ENCODE measurements around the gene TFDP2. TPM values are rescaled to one million over a fixed set of nuclear protein-coding genes. Genes with fewer than 3 reads are reported as not detected.

TFDP2 gene
- total RNA-seq, 2 experiments from 2014 or later = 33.1 to 34.2 TPM

DNA sequence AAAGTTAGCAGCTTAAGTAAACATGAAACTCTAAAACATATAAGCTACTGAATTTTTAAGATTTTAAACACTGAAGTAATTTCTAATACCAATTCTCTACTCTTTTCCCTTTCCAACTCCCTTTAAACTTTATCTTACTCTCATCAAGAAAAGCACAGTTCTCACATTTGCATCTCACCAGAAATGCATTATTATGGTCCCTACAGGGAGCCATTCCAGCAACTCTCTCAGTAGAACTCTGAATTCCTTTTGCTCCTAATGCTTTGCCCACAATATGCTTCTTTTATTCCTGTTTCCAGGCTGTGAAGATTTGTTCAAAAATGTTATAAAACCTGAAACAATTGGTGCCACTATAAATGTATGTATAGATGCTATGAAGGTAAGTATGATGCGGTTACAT, 83.4 kb downstream of the TFDP2 start:
- ChIA-PET POLR2A (no interaction called here), CTCF (interaction anchor here (0.6 kb wide), 1 partner anchor 1697 kb away, joined by 3 read pairs; no protein-coding TSS in a partner anchor)
- intact Hi-C loops (cut with DNase I, micrococcal nuclease) = no loop called here
- H3K27ac ChIP-seq (ENCODE audit: low read depth in 1 of 2, low read length in 2 of 2) = no peak overlapping the region
- Mint-ChIP-seq H3K4me1 (ENCODE audit: low read depth) (no peaks in the 10 kb centered on the region), H3K4me3 (no peak overlapping the region), H3K27me3 (no peaks in the 10 kb centered on the region), H3K36me3 (ENCODE audit: low read depth) (no peaks in the 10 kb centered on the region), H3K27ac (no peak overlapping the region), H3K9me3 (no peaks in the 10 kb centered on the region)
- H3K4me1 ChIP-seq (ENCODE audit: insufficient read depth, low read length) = no peaks in the 10 kb centered on the region
- H3K4me3 ChIP-seq (ENCODE audit: low read length) = no peak overlapping the region
- DNase-seq (no peak), ATAC-seq (ENCODE audit: poor library complexity) (no peak)
- TF ChIP-seq, protein P1, sequence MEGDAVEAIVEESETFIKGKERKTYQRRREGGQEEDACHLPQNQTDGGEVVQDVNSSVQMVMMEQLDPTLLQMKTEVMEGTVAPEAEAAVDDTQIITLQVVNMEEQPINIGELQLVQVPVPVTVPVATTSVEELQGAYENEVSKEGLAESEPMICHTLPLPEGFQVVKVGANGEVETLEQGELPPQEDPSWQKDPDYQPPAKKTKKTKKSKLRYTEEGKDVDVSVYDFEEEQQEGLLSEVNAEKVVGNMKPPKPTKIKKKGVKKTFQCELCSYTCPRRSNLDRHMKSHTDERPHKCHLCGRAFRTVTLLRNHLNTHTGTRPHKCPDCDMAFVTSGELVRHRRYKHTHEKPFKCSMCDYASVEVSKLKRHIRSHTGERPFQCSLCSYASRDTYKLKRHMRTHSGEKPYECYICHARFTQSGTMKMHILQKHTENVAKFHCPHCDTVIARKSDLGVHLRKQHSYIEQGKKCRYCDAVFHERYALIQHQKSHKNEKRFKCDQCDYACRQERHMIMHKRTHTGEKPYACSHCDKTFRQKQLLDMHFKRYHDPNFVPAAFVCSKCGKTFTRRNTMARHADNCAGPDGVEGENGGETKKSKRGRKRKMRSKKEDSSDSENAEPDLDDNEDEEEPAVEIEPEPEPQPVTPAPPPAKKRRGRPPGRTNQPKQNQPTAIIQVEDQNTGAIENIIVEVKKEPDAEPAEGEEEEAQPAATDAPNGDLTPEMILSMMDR (IDR thresholded peaks at IDR 0.05) = no peak
- H3K36me3 ChIP-seq (ENCODE audit: insufficient read depth, low read length) = no peaks in the 10 kb centered on the region
- no peaks in the 10 kb centered on the region for H3K9me3 ChIP-seq (ENCODE audit: control insufficient read depth in 1 of 2, insufficient read depth in 1 of 2, low read length in 2 of 2)
- no peaks in the 10 kb centered on the region for H3K27me3 ChIP-seq (ENCODE audit: control insufficient read depth in 1 of 2, insufficient read depth in 2 of 2, low read length in 2 of 2)

GRCh38 chr3:142065344-142065743, 84.0 kb downstream of the TFDP2 start:
- H3K27ac Mint-ChIP-seq = no peak overlapping the region

GRCh38 chr3:142064454-142064853, 84.9 kb downstream of the TFDP2 start:
- CTCF ChIA-PET = no interaction called here
- POLR2A ChIA-PET = no interaction called here

More at GRCh38 chr3:142065344-142065743, 84.0 kb downstream of the TFDP2 start:
- Histone ChIP-seq H3K4me3 (ENCODE audit: low read length) (no peak overlapping the region), H3K4me1 (ENCODE audit: insufficient read depth, low read length) (no peaks in the 10 kb centered on the region), H3K27ac (ENCODE audit: low read depth in 1 of 2, low read length in 2 of 2) (no peak overlapping the region), H3K27me3 (ENCODE audit: control insufficient read depth in 1 of 2, insufficient read depth in 2 of 2, low read length in 2 of 2) (no peaks in the 10 kb centered on the region), H3K9me3 (ENCODE audit: control insufficient read depth in 1 of 2, insufficient read depth in 1 of 2, low read length in 2 of 2) (no peaks in the 10 kb centered on the region), H3K36me3 (ENCODE audit: insufficient read depth, low read length) (no peaks in the 10 kb centered on the region)
- Mint-ChIP-seq H3K27me3 (no peaks in the 10 kb centered on the region), H3K36me3 (ENCODE audit: low read depth) (no peaks in the 10 kb centered on the region), H3K4me1 (ENCODE audit: low read depth) (no peaks in the 10 kb centered on the region), H3K9me3 (no peaks in the 10 kb centered on the region), H3K4me3 (no peak overlapping the region)
- no peak for ATAC-seq (ENCODE audit: poor library complexity)
- ChIA-PET POLR2A (no interaction called here), CTCF (no interaction called here)
- intact Hi-C loops (cut with DNase I, micrococcal nuclease) = no loop called here
- DNase-seq = no peak
- TF ChIP-seq, protein P1 (IDR thresholded peaks at IDR 0.05) = no peak

More at GRCh38 chr3:142064454-142064853, 84.9 kb downstream of the TFDP2 start:
- Mint-ChIP-seq H3K9me3 (no peaks in the 10 kb centered on the region), H3K27me3 (no peaks in the 10 kb centered on the region), H3K27ac (no peak overlapping the region), H3K36me3 (ENCODE audit: low read depth) (no peaks in the 10 kb centered on the region), H3K4me1 (ENCODE audit: low read depth) (no peaks in the 10 kb centered on the region), H3K4me3 (no peak overlapping the region)
- intact Hi-C loops (cut with DNase I, micrococcal nuclease) = no loop called here
- DNase-seq = no peak
- H3K27ac ChIP-seq (ENCODE audit: low read depth in 1 of 2, low read length in 2 of 2) = no peak overlapping the region
- H3K27me3 ChIP-seq (ENCODE audit: control insufficient read depth in 1 of 2, insufficient read depth in 2 of 2, low read length in 2 of 2) = no peaks in the 10 kb centered on the region
- no peaks in the 10 kb centered on the region for H3K36me3 ChIP-seq (ENCODE audit: insufficient read depth, low read length)
- no peak for ATAC-seq (ENCODE audit: poor library complexity)
- no peak overlapping the region for H3K4me3 ChIP-seq (ENCODE audit: low read length)
- TF ChIP-seq, protein P1 (IDR thresholded peaks at IDR 0.05) = no peak
- no peaks in the 10 kb centered on the region for H3K4me1 ChIP-seq (ENCODE audit: insufficient read depth, low read length)
- no peaks in the 10 kb centered on the region for H3K9me3 ChIP-seq (ENCODE audit: control insufficient read depth in 1 of 2, insufficient read depth in 1 of 2, low read length in 2 of 2)

All from CD4-positive, alpha-beta T cell (primary cell).